Measurements from ENCODE around the gene FGD6.
"Not testable (repeated sequence)": the region's sequence is repeated elsewhere in the genome, so short reads cannot be mapped to it uniquely, and the experiment has no call there.

FGD6 gene

DNA sequence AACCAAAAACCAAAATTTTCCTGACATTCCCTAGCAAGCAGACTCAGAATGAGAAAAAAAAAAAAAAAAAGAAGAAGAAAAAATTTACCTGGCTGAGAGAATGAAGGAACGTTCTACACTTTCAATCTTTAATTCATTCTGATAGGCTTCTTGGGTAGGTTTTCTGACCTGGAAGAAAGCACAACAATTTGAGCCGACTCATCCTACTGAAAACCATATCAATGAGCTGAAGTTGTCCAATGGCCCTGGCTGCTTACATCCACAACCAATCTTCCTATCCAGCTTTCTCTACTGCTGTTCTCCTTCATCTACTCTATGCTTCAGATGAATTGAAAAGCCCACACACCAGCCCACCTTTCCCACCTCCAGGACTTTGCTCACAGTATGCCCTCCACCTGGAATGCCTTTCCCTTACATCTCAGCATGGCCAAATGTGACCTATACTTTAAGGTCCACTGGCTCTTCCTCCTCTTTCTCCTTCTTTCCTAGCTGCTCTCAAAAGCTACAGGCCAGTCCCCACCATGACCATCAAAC lies 112.3 kb downstream of the FGD6 start:
- no peaks in the 10 kb centered on the region for H3K9me3 ChIP-seq
- H3K27ac ChIP-seq: no peak overlapping the region
- H3K27me3 ChIP-seq: peaks cover 6% of the 10 kb centered on the region
- TF ChIP-seq CTCF (IDR thresholded peaks at IDR 0.05): no peak
- no peak overlapping the region for H3K4me3 ChIP-seq (ENCODE audit: low read depth in 1 of 2, low read length in 1 of 2)
- no peaks in the 10 kb centered on the region for H3K4me1 ChIP-seq (ENCODE audit: control insufficient read depth in 1 of 2, insufficient read depth in 1 of 2, low read depth in 1 of 2, low read length in 1 of 2)
- H3K36me3 ChIP-seq: no peaks in the 10 kb centered on the region

DNA sequence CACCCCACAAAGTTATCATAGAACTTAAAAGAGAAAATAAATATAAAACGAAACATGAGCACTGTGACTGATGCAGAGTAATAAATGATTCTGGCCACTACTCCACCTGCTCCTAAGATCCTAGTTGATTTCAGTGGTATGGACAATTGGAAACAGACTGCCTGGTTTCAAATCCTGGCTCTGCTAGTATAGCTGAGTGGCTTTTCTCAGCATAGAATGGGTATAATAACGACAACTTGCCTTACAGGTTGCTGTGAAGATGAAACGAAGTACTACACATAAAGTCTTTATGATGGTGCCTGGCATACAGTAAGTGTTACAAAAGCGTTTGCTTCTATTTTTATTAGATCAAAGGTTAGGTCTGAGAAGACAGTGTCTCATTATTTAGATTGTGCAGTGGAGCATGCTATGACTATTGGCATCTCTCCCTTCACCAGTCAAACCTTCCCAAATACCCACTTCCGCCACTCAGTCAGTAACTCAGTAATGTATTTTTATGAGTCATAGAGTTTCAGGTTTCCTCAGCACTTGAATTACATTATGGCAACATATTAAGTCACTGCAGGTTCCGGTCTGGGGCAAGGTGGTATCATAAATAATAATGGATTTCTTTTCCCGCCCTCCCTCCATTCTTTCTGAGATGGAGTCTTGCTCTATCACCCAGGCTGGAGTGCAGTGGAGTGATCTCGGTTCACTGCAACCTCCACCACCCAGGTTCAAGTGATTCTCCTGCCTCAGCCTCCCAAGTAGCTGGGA lies 114.2 kb downstream of the FGD6 start:
- H3K4me1 ChIP-seq (ENCODE audit: control insufficient read depth in 1 of 2, insufficient read depth in 1 of 2, low read depth in 1 of 2, low read length in 1 of 2): no peaks in the 10 kb centered on the region
- no peaks in the 10 kb centered on the region for H3K9me3 ChIP-seq
- H3K36me3 ChIP-seq: no peaks in the 10 kb centered on the region
- H3K27ac ChIP-seq: no peak overlapping the region
- no peak overlapping the region for H3K4me3 ChIP-seq (ENCODE audit: low read depth in 1 of 2, low read length in 1 of 2)
- TF ChIP-seq CTCF (IDR thresholded peaks at IDR 0.05): no peak
- peaks cover 6% of the 10 kb centered on the region for H3K27me3 ChIP-seq

GRCh38 chr12:95101957-95102356 lies 115.3 kb downstream of the FGD6 start:
- H3K4me3 ChIP-seq (ENCODE audit: low read depth in 1 of 2, low read length in 1 of 2); H3K36me3 ChIP-seq; H3K9me3 ChIP-seq; H3K27ac ChIP-seq; H3K27me3 ChIP-seq; H3K4me1 ChIP-seq (ENCODE audit: control insufficient read depth in 1 of 2, insufficient read depth in 1 of 2, low read depth in 1 of 2, low read length in 1 of 2): not testable (repeated sequence)

DNA sequence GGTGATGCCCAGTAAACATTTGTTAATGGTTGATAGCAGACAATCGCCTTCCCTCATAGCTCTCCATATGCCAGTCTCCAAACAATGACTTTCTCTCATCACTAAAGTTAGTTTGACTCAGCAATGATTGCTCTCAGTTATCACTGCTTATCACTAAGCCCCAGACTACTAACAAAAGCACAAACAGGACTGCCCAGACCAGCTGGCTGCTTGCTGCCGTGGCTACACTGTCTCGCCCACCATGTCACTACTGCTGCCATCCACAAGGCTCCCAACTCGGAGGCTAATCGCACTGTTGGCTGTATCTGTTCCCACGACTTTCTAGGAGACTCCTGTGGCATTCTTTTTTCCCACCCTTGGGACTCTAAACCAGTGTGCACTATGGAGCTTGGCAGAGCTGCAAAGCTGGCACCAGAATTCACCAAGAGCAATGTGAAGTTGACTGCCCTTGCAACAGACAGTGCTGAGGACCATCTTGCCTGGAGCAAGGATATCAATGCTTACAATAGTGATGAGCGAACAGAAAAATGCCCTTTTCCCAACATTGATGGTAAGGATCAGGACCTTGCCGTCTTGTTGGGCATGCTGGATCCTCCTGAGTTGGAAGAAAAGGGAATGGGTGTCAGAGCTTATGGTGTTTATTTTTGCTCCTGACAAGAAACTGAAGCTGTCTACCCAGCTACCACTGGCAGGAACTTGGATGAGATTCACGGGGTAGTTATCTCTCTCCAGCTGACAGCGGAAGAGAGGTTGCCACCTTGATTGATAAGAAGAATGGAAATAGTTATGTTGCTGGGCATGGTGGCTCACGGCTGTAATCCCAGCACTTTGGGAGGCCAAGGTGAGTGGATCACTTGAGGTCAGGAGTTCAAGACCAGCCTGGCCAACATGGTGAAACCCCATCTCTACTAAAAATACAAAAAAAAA lies 116.7 kb downstream of the FGD6 start:
- TF ChIP-seq CTCF (IDR thresholded peaks at IDR 0.05): no peak
- H3K9me3 ChIP-seq: no peaks in the 10 kb centered on the region
- H3K27ac ChIP-seq: no peak overlapping the region
- H3K4me1 ChIP-seq (ENCODE audit: control insufficient read depth in 1 of 2, insufficient read depth in 1 of 2, low read depth in 1 of 2, low read length in 1 of 2): peaks cover 9 to 12% of the 10 kb centered on the region in 2 experiments
- no peaks in the 10 kb centered on the region for H3K36me3 ChIP-seq
- no peak overlapping the region for H3K4me3 ChIP-seq (ENCODE audit: low read depth in 1 of 2, low read length in 1 of 2)
- H3K27me3 ChIP-seq: peaks cover 6% of the 10 kb centered on the region

DNA sequence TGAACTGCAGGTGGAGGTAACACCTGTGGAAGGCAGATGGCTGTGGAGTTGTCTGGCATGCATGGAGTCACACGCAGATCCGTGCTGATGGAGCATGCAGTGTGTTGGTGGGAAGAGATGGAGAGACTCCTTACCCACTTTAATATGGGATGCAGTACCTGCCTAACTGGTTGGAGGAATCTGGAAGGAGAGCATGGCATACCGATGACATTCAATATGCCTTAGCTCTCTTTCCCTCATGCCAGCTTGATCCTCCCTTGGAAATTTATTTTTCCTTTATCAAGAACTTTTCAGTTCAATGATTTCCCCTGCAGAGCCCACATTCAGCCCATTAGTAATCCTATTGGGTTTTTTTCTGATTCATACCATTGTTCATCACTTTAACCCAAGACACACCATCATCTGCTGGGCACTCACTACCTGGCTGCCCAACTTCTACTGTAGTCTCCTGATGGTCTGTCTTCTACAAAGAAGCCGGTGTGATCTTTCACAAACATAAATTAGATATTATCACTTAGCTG lies 117.9 kb downstream of the FGD6 start:
- H3K27ac ChIP-seq: no peak overlapping the region
- H3K9me3 ChIP-seq: no peaks in the 10 kb centered on the region
- no peaks in the 10 kb centered on the region for H3K36me3 ChIP-seq
- H3K4me3 ChIP-seq (ENCODE audit: low read depth in 1 of 2, low read length in 1 of 2): no peak overlapping the region
- no peak for TF ChIP-seq CTCF (IDR thresholded peaks at IDR 0.05)
- H3K4me1 ChIP-seq (ENCODE audit: control insufficient read depth in 1 of 2, insufficient read depth in 1 of 2, low read depth in 1 of 2, low read length in 1 of 2): peaks cover 9 to 13% of the 10 kb centered on the region in 2 experiments
- peaks cover 6% of the 10 kb centered on the region for H3K27me3 ChIP-seq

All from neutrophil (primary cell).